Astrocyte of the hippocampus (primary cell): ENCODE results near the gene GNG7.
A peak's percentile ranks its signal among the peaks of the same experiment; 100 is the strongest.
"Not testable (repeated sequence)": the region's sequence is repeated elsewhere in the genome, so short reads cannot be mapped to it uniquely, and the experiment has no call there.

Experiments
- DNase-seq: peaks from one replicate; pipeline ENCODE4 v3.0.0; 2011; ENCODE audit warnings: low read depth, low spot score

GNG7 gene

GRCh38 chr19:2484178-2484937 is 218.1 kb downstream of the GNG7 start:
- DNase-seq: no peak

GRCh38 chr19:2483484-2484151 is 218.9 kb downstream of the GNG7 start:
- DNase-seq: no peak

DNA sequence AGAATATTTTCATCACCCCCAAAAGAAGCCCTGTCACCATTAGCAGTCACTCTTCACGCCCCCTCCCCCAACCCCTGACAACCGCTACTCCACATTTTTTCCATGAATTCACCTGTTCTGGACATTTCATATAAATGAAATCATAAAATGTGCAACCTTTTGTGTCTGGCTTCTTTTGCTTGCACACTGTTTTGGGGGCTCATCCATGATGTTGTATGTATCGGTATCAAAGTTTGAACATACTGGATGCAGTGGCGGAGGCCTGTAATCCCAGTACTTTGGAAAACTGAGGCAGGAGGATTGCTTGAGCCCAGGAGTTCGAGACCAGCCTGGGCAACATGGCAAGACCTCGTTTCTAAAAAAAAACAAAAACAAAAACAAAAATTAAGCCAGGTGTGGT is 219.4 kb downstream of the GNG7 start:
- DNase-seq: no peak

- DNase-seq: no peak
Observed at GRCh38 chr19:2482354-2483038, 220.0 kb downstream of the GNG7 start.

GRCh38 chr19:2481466-2481865 is 221.0 kb downstream of the GNG7 start:
- no peak for DNase-seq

- DNase-seq: peak; percentile 61
Observed at GRCh38 chr19:2479556-2480194, 222.8 kb downstream of the GNG7 start.

DNA sequence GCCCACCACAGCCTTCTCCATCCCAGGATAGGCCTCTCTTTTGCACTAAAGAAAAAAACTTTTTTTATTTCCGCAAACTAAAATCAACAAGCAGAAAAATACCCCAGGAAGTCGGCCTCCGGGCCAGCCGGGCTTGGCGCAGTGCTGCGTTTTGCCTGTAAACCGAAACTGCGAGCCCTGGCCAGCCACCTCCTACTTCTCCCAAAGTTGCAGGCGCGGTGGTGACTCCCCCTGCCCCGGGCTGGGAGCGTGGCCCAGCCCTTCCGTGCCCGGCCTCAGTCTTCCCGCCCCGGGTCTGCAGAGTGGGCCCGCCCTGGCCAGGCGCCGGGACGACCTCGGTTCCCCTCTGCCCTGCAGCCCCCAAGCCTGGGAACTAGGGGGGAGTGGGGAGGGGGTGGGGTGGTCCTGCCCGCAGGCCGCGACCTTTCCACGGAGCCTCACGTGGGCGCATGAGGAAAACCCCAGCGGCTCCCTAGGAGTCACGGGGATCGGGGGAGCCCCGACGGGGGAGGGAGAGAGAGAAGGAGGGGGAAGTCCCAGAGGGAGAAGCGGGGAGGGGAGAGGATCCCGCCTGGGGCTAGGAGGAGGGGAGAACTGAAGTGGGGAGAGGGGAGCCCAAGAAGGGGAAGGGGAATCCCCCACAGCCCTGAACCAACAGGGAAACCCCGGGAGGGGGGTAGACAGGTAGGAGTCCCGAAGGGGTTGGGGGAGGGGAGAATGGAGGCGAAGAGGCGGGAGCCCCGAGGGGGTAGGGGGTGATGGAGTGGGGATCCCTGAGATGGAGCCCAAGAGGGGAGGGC is 223.5 kb downstream of the GNG7 start:
- DNase-seq: peak; percentile 87

DNA sequence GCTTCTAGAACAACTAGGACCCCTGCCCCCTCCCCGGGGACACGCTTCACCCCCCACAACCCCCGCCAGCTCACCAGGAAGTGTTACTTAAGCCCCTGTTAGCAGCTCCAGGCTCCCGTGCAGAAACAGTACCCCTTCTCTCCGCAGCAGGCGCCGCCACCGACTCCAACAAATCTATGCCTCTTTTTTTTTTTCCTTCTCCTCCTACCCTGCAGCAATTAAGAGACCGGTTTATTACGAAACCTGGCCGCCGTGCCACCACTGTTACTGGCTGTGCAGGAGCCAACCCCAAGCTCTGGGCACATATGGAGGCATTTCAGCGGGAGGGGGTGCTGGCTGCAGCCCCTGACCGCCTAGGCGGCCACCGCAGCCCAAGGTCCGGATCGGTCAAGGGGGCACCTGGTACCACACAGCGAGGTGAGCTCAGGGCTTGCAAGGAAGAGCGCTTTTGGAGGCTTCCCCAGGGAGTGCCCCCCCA is 224.2 kb downstream of the GNG7 start:
- peak; percentile 70 for DNase-seq

DNA sequence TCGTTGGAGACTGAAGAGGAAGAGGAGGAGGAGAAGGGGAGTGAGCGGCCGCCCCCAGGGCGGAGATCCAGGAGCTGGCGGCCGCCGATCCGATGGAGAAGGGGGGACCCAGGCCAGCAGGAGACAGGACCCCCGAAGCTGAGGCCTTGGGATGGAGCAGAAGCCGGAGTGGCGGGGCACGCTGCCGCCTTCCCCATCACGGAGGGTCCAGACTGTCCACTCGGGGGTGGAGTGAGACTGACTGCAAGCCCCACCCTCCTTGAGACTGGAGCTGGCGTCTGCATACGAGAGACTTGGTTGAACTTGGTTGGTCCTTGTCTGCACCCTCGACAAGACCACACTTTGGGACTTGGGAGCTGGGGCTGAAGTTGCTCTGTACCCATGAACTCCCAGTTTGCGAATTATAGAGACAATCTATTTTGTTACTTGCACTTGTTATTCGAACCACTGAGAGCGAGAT is 224.7 kb downstream of the GNG7 start:
- DNase-seq: peak; percentile 66

GRCh38 chr19:2477141-2477710 is 225.3 kb downstream of the GNG7 start:
- peak; percentile 67 for DNase-seq

DNA sequence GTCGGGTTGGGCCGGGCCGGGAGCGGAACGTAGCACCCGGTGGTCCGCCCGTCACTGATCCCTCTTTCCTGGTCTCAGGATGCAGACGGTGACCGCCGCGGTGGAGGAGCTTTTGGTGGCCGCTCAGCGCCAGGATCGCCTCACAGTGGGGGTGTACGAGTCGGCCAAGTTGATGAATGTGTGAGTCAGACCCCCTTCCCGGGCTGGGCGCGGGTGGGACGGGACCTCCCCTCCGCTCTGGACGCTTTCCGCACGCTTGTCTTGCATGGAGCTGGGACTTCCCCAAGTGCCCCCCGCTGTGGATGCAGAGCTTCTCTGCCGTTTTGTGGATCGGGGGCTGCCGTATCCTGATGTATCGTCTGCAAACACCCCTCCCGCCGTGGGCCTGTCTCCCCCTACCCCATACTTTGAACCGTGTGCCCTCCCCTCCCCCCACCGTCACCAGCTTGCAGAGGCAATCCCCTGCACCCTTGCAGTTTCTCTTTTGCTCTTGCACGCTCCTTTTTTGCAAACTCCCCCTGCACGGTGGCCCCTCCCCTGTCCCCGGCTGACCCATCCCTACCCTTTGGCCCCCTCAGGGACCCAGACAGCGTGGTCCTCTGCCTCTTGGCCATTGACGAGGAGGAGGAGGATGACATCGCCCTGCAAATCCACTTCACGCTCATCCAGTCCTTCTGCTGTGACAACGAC is 225.9 kb downstream of the GNG7 start:
- DNase-seq: peak; percentile 80

- peak; percentile 100 for DNase-seq
Observed at GRCh38 chr19:2475702-2476450, 226.6 kb downstream of the GNG7 start, which contains the start of gene GADD45B. TSS of gene GADD45B (plus strand) at chr19:2476127. CDS start at chr19:2476359, 232 bp downstream.

DNA sequence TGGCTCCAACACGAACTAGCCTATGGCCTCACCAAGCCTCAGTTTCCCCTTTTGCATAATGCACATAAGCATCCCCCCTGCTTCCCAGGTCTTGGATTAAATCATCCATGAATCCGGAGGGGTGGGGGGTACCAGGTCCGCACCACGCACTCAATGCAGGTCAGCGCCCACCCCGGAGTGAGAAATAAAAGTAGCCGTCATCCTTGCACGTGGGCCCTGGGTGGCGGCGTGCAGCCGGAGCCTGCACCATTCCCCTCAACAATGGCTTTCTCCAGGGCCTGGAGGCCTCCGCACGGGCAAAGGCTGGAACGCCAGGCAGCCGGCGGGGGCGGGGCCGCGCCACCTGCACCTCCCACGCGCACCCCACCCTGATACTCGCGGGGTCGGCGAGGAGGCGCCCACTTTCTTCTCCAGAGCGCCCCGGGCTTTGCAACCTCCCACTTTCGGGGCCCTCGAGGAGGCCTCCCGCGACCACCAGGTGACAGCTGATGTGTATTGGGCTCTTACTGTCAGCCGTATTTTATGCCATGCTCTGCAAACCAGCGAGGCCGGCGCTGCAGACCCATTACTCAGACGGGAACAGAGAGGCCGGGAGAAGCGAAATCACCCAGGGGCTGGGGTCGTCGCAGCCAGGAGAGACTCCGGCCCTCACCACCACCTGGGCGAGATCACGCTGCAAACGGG is 227.3 kb downstream of the GNG7 start:
- peak; percentile 79 for DNase-seq

- peak; percentile 98 for DNase-seq
Observed at GRCh38 chr19:2474232-2475017, 228.1 kb downstream of the GNG7 start.

- not testable (repeated sequence) for DNase-seq
Observed at GRCh38 chr19:2469915-2470200, 232.6 kb downstream of the GNG7 start.

GRCh38 chr19:2469102-2469914 is 233.2 kb downstream of the GNG7 start:
- DNase-seq: peak; percentile 84

DNA sequence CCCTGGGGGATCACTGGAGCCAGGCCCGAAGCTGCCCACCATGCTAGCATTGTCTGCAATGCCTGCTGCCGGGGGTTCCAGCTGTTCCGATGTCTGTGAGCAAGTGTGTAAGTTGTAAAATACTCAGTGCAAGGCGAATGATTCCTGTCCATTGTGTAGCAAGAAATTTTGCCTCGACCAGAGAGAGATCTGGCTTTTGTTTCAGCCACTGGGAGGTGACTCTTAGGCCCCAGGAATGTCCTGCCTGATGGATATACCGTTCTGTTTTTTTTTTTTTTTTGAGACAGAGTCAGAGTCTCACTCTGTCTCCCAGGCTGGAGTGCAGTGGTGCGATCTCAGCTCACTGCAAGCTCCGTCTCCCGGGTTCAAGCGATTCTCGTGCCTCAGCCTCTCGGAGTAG is 233.9 kb downstream of the GNG7 start:
- no peak for DNase-seq
